ENCODE data around the gene BNC2. TPM values are rescaled to one million over a fixed set of nuclear protein-coding genes. Genes with fewer than 3 reads are reported as not detected.

Gene BNC2
- total RNA-seq, 6 experiments from 2014 or later, result 0.22 to 0.80 (median 0.36) TPM

DNA sequence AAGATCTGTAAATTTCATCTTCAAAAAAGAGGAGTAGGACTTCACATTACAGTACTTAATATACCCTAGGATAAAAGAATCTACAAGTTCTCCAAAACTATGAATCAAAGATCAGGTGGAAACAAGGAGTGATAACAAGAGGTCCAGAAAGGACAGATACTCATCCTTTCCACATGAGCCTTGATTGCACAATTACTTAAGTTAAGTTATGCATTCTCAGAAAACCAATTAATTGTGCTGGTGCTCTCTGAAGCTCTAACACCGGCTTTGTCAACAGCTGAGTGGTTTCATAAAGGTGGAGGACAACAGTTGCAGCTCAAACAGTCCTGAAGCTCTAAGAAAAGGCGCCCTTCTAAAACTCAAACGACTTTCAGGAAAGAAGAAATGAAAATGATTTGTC, 251.9 kb downstream of the BNC2 start:
- H3K9me3 ChIP-seq, result no peaks in the 10 kb centered on the region
- no peaks in the 10 kb centered on the region for H3K36me3 ChIP-seq
- intact Hi-C loops (cut with DNase I), result no loop called here
- DNase-seq, result no peak
- H3K27me3 ChIP-seq, result no peaks in the 10 kb centered on the region
- no peak overlapping the region for H3K27ac ChIP-seq
- 53% methylated on average over 2 of the region's 3 CpGs for WGBS (ENCODE audit: insufficient coverage, low coverage, low lambda C conversion rate, missing lambda C conversion rate)
- H3K4me3 ChIP-seq, result no peak overlapping the region
- ATAC-seq, result no peak
- H3K4me1 ChIP-seq, result no peaks in the 10 kb centered on the region
- TF ChIP-seq, protein P1, sequence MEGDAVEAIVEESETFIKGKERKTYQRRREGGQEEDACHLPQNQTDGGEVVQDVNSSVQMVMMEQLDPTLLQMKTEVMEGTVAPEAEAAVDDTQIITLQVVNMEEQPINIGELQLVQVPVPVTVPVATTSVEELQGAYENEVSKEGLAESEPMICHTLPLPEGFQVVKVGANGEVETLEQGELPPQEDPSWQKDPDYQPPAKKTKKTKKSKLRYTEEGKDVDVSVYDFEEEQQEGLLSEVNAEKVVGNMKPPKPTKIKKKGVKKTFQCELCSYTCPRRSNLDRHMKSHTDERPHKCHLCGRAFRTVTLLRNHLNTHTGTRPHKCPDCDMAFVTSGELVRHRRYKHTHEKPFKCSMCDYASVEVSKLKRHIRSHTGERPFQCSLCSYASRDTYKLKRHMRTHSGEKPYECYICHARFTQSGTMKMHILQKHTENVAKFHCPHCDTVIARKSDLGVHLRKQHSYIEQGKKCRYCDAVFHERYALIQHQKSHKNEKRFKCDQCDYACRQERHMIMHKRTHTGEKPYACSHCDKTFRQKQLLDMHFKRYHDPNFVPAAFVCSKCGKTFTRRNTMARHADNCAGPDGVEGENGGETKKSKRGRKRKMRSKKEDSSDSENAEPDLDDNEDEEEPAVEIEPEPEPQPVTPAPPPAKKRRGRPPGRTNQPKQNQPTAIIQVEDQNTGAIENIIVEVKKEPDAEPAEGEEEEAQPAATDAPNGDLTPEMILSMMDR (IDR thresholded peaks at IDR 0.05), result no peak
- TF ChIP-seq POLR2A (IDR thresholded peaks at IDR 0.05), result no peak

DNA sequence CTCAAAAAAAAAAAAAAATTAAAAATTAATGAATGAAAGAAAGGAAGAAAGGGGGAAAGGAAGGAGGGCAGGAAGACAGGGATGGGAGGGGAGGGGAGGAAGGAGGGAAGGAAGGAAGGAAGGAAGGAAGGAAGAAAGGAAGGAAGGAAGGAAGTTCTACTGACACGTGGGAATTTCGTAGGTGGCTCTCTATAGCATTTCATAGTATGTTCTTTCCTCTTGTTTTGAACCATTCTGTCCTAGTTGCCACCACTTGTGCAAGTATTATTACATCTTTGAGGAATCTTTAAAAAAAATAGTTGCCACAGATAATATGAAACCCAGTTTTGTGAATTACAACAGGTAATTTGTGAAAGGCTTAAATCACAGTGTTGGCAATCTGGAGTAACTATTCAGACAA, 253.8 kb downstream of the BNC2 start:
- 31% methylated on average over 2 of the region's 2 CpGs for WGBS (ENCODE audit: insufficient coverage, low coverage, low lambda C conversion rate, missing lambda C conversion rate)
- no peaks in the 10 kb centered on the region for H3K4me1 ChIP-seq
- H3K4me3 ChIP-seq, result no peak overlapping the region
- H3K27ac ChIP-seq, result no peak overlapping the region
- DNase-seq (no peak), ATAC-seq (no peak)
- no peaks in the 10 kb centered on the region for H3K36me3 ChIP-seq
- no peaks in the 10 kb centered on the region for H3K27me3 ChIP-seq
- TF ChIP-seq, protein P1 (IDR thresholded peaks at IDR 0.05), result no peak
- no peak for TF ChIP-seq POLR2A (IDR thresholded peaks at IDR 0.05)
- intact Hi-C loops (cut with DNase I), result no loop called here
- no peaks in the 10 kb centered on the region for H3K9me3 ChIP-seq

DNA sequence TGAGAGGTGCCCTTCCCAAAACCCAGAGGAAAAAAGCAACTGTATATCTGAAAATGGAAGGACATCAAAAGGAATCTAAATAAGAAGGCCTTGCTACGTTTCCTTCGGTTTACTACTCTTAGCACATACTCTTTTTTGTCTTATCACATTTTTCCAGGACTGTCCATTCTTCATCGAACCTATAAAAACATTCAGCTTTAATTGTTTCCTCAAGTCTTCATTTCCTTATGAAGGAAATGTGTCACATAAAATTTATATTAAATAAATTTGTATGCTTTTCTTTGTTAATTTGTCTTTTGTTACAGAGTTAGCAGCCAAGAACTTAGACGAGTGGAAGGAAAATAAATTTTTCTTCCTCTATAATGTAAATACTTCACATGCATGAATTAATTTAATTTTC, 255.0 kb downstream of the BNC2 start:
- no peak for TF ChIP-seq POLR2A (IDR thresholded peaks at IDR 0.05)
- TF ChIP-seq, protein P1 (IDR thresholded peaks at IDR 0.05), result no peak
- ATAC-seq, result no peak
- no peak overlapping the region for H3K27ac ChIP-seq
- DNase-seq, result no peak
- H3K4me3 ChIP-seq, result no peak overlapping the region
- no peaks in the 10 kb centered on the region for H3K36me3 ChIP-seq
- WGBS (ENCODE audit: insufficient coverage, low coverage, low lambda C conversion rate, missing lambda C conversion rate), result 73% methylated on average over 4 of the region's 4 CpGs
- no peaks in the 10 kb centered on the region for H3K27me3 ChIP-seq
- no peaks in the 10 kb centered on the region for H3K9me3 ChIP-seq
- intact Hi-C loops (cut with DNase I), result no loop called here
- no peaks in the 10 kb centered on the region for H3K4me1 ChIP-seq

- no peaks in the 10 kb centered on the region for H3K9me3 ChIP-seq
- ATAC-seq, result no peak
- no peak overlapping the region for H3K4me3 ChIP-seq
- DNase-seq, result no peak
- H3K4me1 ChIP-seq, result no peaks in the 10 kb centered on the region
- WGBS (ENCODE audit: insufficient coverage, low coverage, low lambda C conversion rate, missing lambda C conversion rate), result 59% methylated on average over 3 of the region's 3 CpGs
- intact Hi-C loops (cut with DNase I), result no loop called here
- no peak for TF ChIP-seq POLR2A (IDR thresholded peaks at IDR 0.05)
- TF ChIP-seq, protein P1 (IDR thresholded peaks at IDR 0.05), result no peak
- H3K27me3 ChIP-seq, result no peaks in the 10 kb centered on the region
- H3K27ac ChIP-seq, result no peak overlapping the region
- H3K36me3 ChIP-seq, result no peaks in the 10 kb centered on the region
These were observed 256.9 kb downstream of the BNC2 start for GRCh38 chr9:16613605-16614004.

- Histone ChIP-seq H3K27me3 (no peaks in the 10 kb centered on the region), H3K27ac (no peak overlapping the region), H3K9me3 (no peaks in the 10 kb centered on the region), H3K36me3 (no peaks in the 10 kb centered on the region), H3K4me1 (no peaks in the 10 kb centered on the region), H3K4me3 (no peak overlapping the region)
- TF ChIP-seq POLR2A (IDR thresholded peaks at IDR 0.05), result no peak
- TF ChIP-seq, protein P1 (IDR thresholded peaks at IDR 0.05), result no peak
- ATAC-seq (no peak), DNase-seq (no peak)
- 48% methylated on average over 1 of the region's 1 CpG for WGBS (ENCODE audit: insufficient coverage, low coverage, low lambda C conversion rate, missing lambda C conversion rate)
- intact Hi-C loops (cut with DNase I), result no loop called here
These were observed 257.4 kb downstream of the BNC2 start for GRCh38 chr9:16613051-16613450.

All from right lobe of liver (tissue), 6 donors.